MM.1S (cell line): Measurements from ENCODE around the gene XCL2.

Source experiments
- DNase-seq: peaks from one replicate; pipeline ENCODE4 v3.0.0-alpha.2; 2015
- H2AFZ ChIP-seq: fragments of 300-600 bp; sonication (generic); 2 replicates; pipeline ENCODE4 v1.6.0; 2016; ENCODE audit warnings: antibody characterized with exemption, low read length
- H3F3A ChIP-seq: fragments of 300-600 bp; sonication (generic); 2 replicates; pipeline ENCODE4 v1.6.1; 2016; ENCODE audit warnings: mild to moderate bottlenecking, antibody characterized with exemption, low read length, moderate library complexity, mixed read lengths; ENCODE audit not compliant: insufficient read depth
- H3K27ac ChIP-seq: fragments of 300-600 bp; sonication (generic); 2 replicates; pipeline ENCODE4 v1.5.1; 2016; ENCODE audit warnings: mild to moderate bottlenecking, low read length
- H3K27me3 ChIP-seq: fragments of 300-600 bp; sonication (generic); replicated peaks from 2 replicates; pipeline ENCODE4 v1.6.0; 2016; ENCODE audit warnings: low read length; ENCODE audit not compliant: insufficient read depth
- H3K36me3 ChIP-seq: fragments of 300-600 bp; sonication (generic); replicated peaks from 2 replicates; pipeline ENCODE4 v1.6.1; 2016; ENCODE audit warnings: mild to moderate bottlenecking, low read length, mixed read lengths; ENCODE audit not compliant: insufficient read depth
- H3K4me1 ChIP-seq: fragments of 300-600 bp; sonication (generic); 2 replicates; pipeline ENCODE4 v1.6.1; 2016; ENCODE audit warnings: low read length, mixed read lengths
- H3K4me2 ChIP-seq: fragments of 300-600 bp; sonication (generic); 2 replicates; pipeline ENCODE4 v1.6.0; 2016; ENCODE audit warnings: low read depth, low read length
- H3K4me3 ChIP-seq: fragments of 300-600 bp; sonication (generic); 2 replicates; pipeline ENCODE4 v1.5.1; 2016; ENCODE audit warnings: low read length, mixed read lengths
- H3K79me2 ChIP-seq: fragments of 300-600 bp; sonication (generic); 2 replicates; pipeline ENCODE4 v1.6.1; 2016; ENCODE audit warnings: mixed run types, low read length, mixed read lengths
- H3K9ac ChIP-seq: fragments of 300-600 bp; sonication (generic); 2 replicates; pipeline ENCODE4 v1.6.1; 2016; ENCODE audit warnings: low read length, mixed read lengths
- H3K9me2 ChIP-seq: fragments of 300-600 bp; sonication (generic); replicated peaks from 2 replicates; pipeline ENCODE4 v1.6.1; 2016; ENCODE audit warnings: mild to moderate bottlenecking, low read length, mixed read lengths; ENCODE audit not compliant: insufficient read depth
- H3K9me3 ChIP-seq: fragments of 300-600 bp; sonication (generic); replicated peaks from 2 replicates; pipeline ENCODE4 v1.6.1; 2016; ENCODE audit warnings: mild to moderate bottlenecking, low read length, mixed read lengths; ENCODE audit not compliant: insufficient read depth
- H4K20me1 ChIP-seq: fragments of 300-600 bp; sonication (generic); 2 replicates; pipeline ENCODE4 v1.6.1; 2016; ENCODE audit warnings: mild to moderate bottlenecking, low read length, moderate library complexity, mixed read lengths; ENCODE audit not compliant: insufficient read depth
- CTCF ChIP-seq: fragments of 300-600 bp; sonication (generic); IDR thresholded peaks from 2 replicates; pipeline ENCODE4 v1.5.1; 2016; ENCODE audit warnings: antibody characterized with exemption, low read length, mixed read lengths
- EZH2 ChIP-seq: fragments of 300-600 bp; sonication (generic); optimal IDR thresholded peaks from 2 replicates; pipeline ENCODE3; 2017; ENCODE audit warnings: low read depth, mild to moderate bottlenecking, antibody characterized with exemption, low read length, mixed read lengths
- EZH2phosphoT487 ChIP-seq: fragments of 300-600 bp; sonication (generic); IDR thresholded peaks from 2 replicates; pipeline ENCODE4 v1.6.1; 2018; ENCODE audit warnings: antibody characterized with exemption, low read length

Gene XCL2

DNA sequence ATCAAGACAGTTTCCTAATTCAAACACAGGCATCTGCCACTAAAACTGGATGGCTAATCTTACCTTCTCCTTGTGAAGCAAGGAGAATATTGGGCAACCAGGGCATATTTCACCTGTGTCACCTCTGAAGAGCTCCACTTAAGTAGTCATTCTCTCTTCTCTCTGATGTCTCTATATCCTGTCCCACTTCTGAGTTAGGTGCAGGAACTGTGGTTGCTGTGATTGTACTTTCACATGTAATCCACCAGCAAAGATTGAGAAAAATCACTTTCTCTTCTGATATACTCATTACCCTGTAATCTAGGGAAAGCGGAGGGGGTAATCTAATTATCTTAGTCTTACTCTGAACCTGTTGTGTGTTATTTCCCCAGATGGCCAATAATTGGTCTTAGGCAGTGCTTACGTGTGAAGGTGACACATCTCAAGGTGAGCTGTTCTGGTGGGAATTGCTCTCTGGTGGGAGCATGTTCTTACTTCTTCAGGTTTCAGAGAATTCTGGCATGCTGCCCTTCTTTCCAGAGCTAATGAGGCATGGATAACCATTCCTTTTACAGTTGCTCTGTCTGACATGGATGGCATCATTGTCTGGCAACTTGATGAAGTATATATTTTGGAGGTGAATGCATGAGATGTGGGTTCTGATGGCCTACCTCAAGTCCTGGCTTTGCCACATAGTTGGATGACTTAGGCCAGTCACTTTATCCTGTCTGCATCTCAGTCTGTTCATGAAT lies 12.0 kb downstream of the XCL2 start:
- H3F3A ChIP-seq, result peaks cover 10% of the 10 kb centered on the region
- TF ChIP-seq CTCF (no peak), EZH2 (no peak), EZH2phosphoT487 (no peak)
- H3K27ac ChIP-seq, result no peak overlapping the region
- no peak overlapping the region for H3K4me2 ChIP-seq
- H3K4me1 ChIP-seq, result peaks cover 14% of the 10 kb centered on the region
- DNase-seq, result no peak
- no peaks in the 10 kb centered on the region for H3K9me2 ChIP-seq
- no peak overlapping the region for H3K9ac ChIP-seq
- H3K9me3 ChIP-seq, result no peaks in the 10 kb centered on the region
- no peaks in the 10 kb centered on the region for H3K36me3 ChIP-seq
- H3K27me3 ChIP-seq, result no peaks in the 10 kb centered on the region
- H3K79me2 ChIP-seq, result no peaks in the 10 kb centered on the region
- no peak overlapping the region for H2AFZ ChIP-seq
- H3K4me3 ChIP-seq, result no peak overlapping the region
- no peaks in the 10 kb centered on the region for H4K20me1 ChIP-seq

DNA sequence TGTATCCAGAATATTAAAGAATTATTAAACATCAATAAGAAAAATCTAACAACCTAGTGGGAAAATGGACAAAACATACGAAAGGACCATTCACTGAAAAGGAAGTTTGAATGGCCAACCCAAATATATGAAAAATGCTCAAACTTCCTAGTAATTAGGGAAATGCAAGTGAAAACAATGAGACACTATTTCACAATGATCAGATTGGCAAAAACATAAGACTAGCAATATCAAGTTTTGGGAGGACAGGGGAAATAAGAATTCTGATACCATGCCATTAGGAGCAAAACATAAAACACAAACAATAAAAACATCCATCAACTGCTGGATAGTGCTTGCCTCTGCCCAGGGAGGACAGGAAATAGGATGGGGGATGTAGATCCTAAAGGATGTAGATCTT lies 14.3 kb downstream of the XCL2 start:
- Histone ChIP-seq H3K4me2 (no peak overlapping the region), H3K27me3 (no peaks in the 10 kb centered on the region), H2AFZ (no peak overlapping the region), H3K36me3 (no peaks in the 10 kb centered on the region), H3K9ac (no peak overlapping the region), H3K4me1 (no peaks in the 10 kb centered on the region), H3K79me2 (no peaks in the 10 kb centered on the region), H3K27ac (no peak overlapping the region), H3F3A (no peaks in the 10 kb centered on the region), H3K9me3 (no peaks in the 10 kb centered on the region), H3K4me3 (no peak overlapping the region), H3K9me2 (no peaks in the 10 kb centered on the region), H4K20me1 (no peaks in the 10 kb centered on the region)
- TF ChIP-seq CTCF (no peak), EZH2 (no peak), EZH2phosphoT487 (no peak)
- no peak for DNase-seq

GRCh38 chr1:168521401-168522000 lies 22.3 kb downstream of the XCL2 start:
- peak; percentile 51 for DNase-seq
- no peak overlapping the region for H3K9ac ChIP-seq
- peak overlapping the region; percentile 1; the same call in 1 of the 2 replicates for H3K27ac ChIP-seq
- TF ChIP-seq EZH2phosphoT487 (no peak), CTCF (no peak), EZH2 (no peak)
- no peak overlapping the region for H3K4me2 ChIP-seq
- no peaks in the 10 kb centered on the region for H4K20me1 ChIP-seq
- no peaks in the 10 kb centered on the region for H3K9me3 ChIP-seq
- H3K36me3 ChIP-seq, result no peaks in the 10 kb centered on the region
- no peaks in the 10 kb centered on the region for H3K27me3 ChIP-seq
- H3F3A ChIP-seq, result peaks cover 8% of the 10 kb centered on the region; the same call in 1 of the 2 replicates
- H3K79me2 ChIP-seq, result no peaks in the 10 kb centered on the region
- no peaks in the 10 kb centered on the region for H3K9me2 ChIP-seq
- peaks cover 11% of the 10 kb centered on the region for H3K4me1 ChIP-seq
- H2AFZ ChIP-seq, result no peak overlapping the region
- no peak overlapping the region for H3K4me3 ChIP-seq
